NCI-H187 (cell line): ENCODE data around the gene CCDC85A.

Experiments
- DNase-seq, 2 experiments: peaks; one replicate each; lab custom pipeline; 2025; lab: John Stamatoyannopoulos, UW

The CCDC85A gene

GRCh38 chr2:56195563-56195962, 11.8 kb downstream of the CCDC85A start:
- DNase-seq, result no peak

- DNase-seq, result no peak
These were observed 14.0 kb downstream of the CCDC85A start for GRCh38 chr2:56197816-56198215.

- no peak for DNase-seq
These were observed 15.1 kb downstream of the CCDC85A start for GRCh38 chr2:56198936-56199335.

GRCh38 chr2:56199492-56199891, 15.7 kb downstream of the CCDC85A start:
- DNase-seq, result no peak

GRCh38 chr2:56202381-56203121, 18.8 kb downstream of the CCDC85A start:
- no peak for DNase-seq

GRCh38 chr2:56204556-56204955, 20.8 kb downstream of the CCDC85A start:
- DNase-seq, result no peak

- DNase-seq, result no peak
These were observed 22.5 kb downstream of the CCDC85A start for GRCh38 chr2:56206250-56206649.

- no peak for DNase-seq
These were observed 24.0 kb downstream of the CCDC85A start for GRCh38 chr2:56207760-56208159.

GRCh38 chr2:56208380-56208779, 24.6 kb downstream of the CCDC85A start:
- no peak for DNase-seq

GRCh38 chr2:56209701-56210100, 25.9 kb downstream of the CCDC85A start:
- DNase-seq, result no peak

- no peak for DNase-seq
These were observed 26.5 kb downstream of the CCDC85A start for GRCh38 chr2:56210291-56210690.

- no peak for DNase-seq
These were observed 27.3 kb downstream of the CCDC85A start for GRCh38 chr2:56211048-56211447.

GRCh38 chr2:56215911-56216310, 32.1 kb downstream of the CCDC85A start:
- no peak for DNase-seq

- no peak for DNase-seq
These were observed 33.3 kb downstream of the CCDC85A start for GRCh38 chr2:56217106-56217505.

- DNase-seq, result no peak
These were observed 38.7 kb downstream of the CCDC85A start for GRCh38 chr2:56222481-56222880.

- DNase-seq, result no peak
These were observed 40.5 kb downstream of the CCDC85A start for GRCh38 chr2:56224316-56224715.

- no peak for DNase-seq
These were observed 44.0 kb downstream of the CCDC85A start for GRCh38 chr2:56227811-56228210.

- no peak for DNase-seq
These were observed 45.7 kb downstream of the CCDC85A start for GRCh38 chr2:56229397-56230060.

GRCh38 chr2:56230156-56230555, 46.4 kb downstream of the CCDC85A start:
- no peak for DNase-seq

- DNase-seq, result no peak
These were observed 47.6 kb downstream of the CCDC85A start for GRCh38 chr2:56231361-56231760.

GRCh38 chr2:56232912-56233311, 49.1 kb downstream of the CCDC85A start:
- DNase-seq, result no peak

GRCh38 chr2:56234241-56234640, 50.5 kb downstream of the CCDC85A start:
- no peak for DNase-seq

- no peak for DNase-seq
These were observed 55.2 kb downstream of the CCDC85A start for GRCh38 chr2:56239030-56239429.

GRCh38 chr2:56239437-56239836, 55.6 kb downstream of the CCDC85A start:
- no peak for DNase-seq
